ENCODE results near the gene SCAI.

Gene SCAI

DNA sequence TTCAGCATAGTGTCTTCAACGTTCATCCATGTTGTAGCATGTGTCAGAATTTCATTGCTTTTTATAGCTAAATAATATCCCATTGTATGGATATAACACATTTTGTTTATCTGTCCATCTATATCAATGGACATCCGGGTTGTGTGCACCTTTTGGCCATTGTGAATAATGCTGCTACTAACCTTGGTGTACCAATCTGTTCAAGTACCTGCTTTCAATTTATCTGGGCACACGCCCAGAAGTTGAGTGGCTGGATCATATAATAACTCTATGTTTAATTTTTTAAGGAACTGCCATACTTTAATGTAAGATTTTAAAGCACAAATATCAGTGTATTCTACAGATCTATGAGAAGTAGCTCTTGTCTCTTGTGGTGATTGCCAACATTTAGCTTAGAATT, 43.5 kb downstream of the SCAI start:
- no peak for TF ChIP-seq CREB1 (IDR thresholded peaks at IDR 0.05; ENCODE audit: low read depth)
- TF ChIP-seq YY1 (IDR thresholded peaks at IDR 0.05; ENCODE audit: low read depth) = no peak
- TF ChIP-seq, protein P1, sequence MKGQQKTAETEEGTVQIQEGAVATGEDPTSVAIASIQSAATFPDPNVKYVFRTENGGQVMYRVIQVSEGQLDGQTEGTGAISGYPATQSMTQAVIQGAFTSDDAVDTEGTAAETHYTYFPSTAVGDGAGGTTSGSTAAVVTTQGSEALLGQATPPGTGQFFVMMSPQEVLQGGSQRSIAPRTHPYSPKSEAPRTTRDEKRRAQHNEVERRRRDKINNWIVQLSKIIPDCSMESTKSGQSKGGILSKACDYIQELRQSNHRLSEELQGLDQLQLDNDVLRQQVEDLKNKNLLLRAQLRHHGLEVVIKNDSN (IDR thresholded peaks at IDR 0.05) = no peak
- TF ChIP-seq ZBTB7A (IDR thresholded peaks at IDR 0.05; ENCODE audit: low read depth) = no peak

DNA sequence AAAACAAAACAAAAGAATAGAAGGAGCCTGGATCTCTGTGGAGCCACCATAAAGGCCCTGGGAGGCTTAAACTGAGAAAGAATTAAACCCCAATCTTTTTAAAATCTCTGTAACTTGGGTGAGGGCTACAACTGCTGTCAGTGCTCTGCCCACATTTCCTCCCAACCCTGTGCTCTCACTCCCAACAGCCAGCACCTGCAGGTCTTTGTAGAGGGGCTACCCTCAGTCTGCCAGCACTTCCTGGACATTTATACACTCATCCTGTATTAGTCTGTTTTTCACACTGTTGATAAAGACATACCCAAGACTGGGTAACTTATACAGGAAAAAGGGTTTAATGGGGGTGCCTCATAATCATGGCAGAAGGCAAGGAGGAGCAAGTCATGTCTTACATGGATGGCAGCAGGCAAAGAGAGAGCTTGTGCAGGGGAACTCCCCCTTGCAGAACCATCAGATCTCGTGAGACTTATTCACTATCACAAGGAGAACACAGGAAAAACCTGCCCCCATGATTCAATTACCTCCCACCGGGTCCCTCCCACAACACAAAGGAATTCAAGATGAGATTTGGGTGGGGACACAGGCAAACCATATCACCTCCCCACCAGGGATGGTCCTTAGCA, 47.4 kb downstream of the SCAI start:
- TF ChIP-seq TEAD4 (IDR thresholded peaks at IDR 0.05) = no peak
- TF ChIP-seq FOXM1 (IDR thresholded peaks at IDR 0.05; ENCODE audit: borderline replicate concordance, low read depth) = no peak
- no peak for TF ChIP-seq TCF12 (IDR thresholded peaks at IDR 0.05; ENCODE audit: low read depth)
- no peak for TF ChIP-seq ZBTB7A (IDR thresholded peaks at IDR 0.05; ENCODE audit: low read depth)
- TF ChIP-seq, protein P2, sequence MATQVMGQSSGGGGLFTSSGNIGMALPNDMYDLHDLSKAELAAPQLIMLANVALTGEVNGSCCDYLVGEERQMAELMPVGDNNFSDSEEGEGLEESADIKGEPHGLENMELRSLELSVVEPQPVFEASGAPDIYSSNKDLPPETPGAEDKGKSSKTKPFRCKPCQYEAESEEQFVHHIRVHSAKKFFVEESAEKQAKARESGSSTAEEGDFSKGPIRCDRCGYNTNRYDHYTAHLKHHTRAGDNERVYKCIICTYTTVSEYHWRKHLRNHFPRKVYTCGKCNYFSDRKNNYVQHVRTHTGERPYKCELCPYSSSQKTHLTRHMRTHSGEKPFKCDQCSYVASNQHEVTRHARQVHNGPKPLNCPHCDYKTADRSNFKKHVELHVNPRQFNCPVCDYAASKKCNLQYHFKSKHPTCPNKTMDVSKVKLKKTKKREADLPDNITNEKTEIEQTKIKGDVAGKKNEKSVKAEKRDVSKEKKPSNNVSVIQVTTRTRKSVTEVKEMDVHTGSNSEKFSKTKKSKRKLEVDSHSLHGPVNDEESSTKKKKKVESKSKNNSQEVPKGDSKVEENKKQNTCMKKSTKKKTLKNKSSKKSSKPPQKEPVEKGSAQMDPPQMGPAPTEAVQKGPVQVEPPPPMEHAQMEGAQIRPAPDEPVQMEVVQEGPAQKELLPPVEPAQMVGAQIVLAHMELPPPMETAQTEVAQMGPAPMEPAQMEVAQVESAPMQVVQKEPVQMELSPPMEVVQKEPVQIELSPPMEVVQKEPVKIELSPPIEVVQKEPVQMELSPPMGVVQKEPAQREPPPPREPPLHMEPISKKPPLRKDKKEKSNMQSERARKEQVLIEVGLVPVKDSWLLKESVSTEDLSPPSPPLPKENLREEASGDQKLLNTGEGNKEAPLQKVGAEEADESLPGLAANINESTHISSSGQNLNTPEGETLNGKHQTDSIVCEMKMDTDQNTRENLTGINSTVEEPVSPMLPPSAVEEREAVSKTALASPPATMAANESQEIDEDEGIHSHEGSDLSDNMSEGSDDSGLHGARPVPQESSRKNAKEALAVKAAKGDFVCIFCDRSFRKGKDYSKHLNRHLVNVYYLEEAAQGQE (IDR thresholded peaks at IDR 0.05; ENCODE audit: low read depth) = no peak
- no peak for TF ChIP-seq EP300 (IDR thresholded peaks at IDR 0.05; ENCODE audit: borderline replicate concordance)
- no peak for TF ChIP-seq NFIC (IDR thresholded peaks at IDR 0.05)
- TF ChIP-seq, protein P1 (IDR thresholded peaks at IDR 0.05) = no peak
- TF ChIP-seq EGR1 (IDR thresholded peaks at IDR 0.05) = no peak
- TF ChIP-seq, protein P3, sequence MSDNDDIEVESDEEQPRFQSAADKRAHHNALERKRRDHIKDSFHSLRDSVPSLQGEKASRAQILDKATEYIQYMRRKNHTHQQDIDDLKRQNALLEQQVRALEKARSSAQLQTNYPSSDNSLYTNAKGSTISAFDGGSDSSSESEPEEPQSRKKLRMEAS (IDR thresholded peaks at IDR 0.05) = no peak
- TF ChIP-seq TAF1 (IDR thresholded peaks at IDR 0.05; ENCODE audit: low read depth) = no peak
- no peak for TF ChIP-seq RAD21 (IDR thresholded peaks at IDR 0.05; ENCODE audit: low read depth)
- TF ChIP-seq CEBPB (IDR thresholded peaks at IDR 0.05) = no peak
- no peak for TF ChIP-seq CREB1 (IDR thresholded peaks at IDR 0.05; ENCODE audit: low read depth)
- TF ChIP-seq YY1 (IDR thresholded peaks at IDR 0.05; ENCODE audit: low read depth) = no peak

DNA sequence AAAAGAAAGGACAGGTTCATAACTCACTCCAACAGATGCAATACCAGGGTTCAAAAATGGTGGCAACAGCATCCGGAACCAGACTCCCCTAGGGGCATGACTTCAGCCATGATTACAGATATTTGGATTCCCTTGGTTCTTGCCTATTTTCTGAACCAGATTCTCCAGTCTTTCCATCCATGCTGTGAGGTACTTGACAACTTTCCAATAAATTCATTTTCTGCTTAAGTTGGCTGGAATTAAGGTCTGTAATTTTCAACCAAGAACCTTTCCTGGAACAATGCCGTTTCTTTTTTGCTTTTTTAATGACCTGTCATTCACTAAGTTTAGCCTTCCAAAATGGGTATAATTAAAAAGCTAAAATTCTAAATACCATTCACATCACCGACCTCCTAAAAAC, 52.2 kb downstream of the SCAI start:
- TF ChIP-seq FOXM1 (IDR thresholded peaks at IDR 0.05; ENCODE audit: borderline replicate concordance, low read depth) (no peak), EGR1 (IDR thresholded peaks at IDR 0.05) (no peak), TEAD4 (IDR thresholded peaks at IDR 0.05) (no peak), RAD21 (IDR thresholded peaks at IDR 0.05; ENCODE audit: low read depth) (no peak), TCF12 (IDR thresholded peaks at IDR 0.05; ENCODE audit: low read depth) (no peak), NFIC (IDR thresholded peaks at IDR 0.05) (no peak), ZBTB7A (IDR thresholded peaks at IDR 0.05; ENCODE audit: low read depth) (no peak), CEBPB (IDR thresholded peaks at IDR 0.05) (no peak), TAF1 (IDR thresholded peaks at IDR 0.05; ENCODE audit: low read depth) (no peak), EP300 (IDR thresholded peaks at IDR 0.05; ENCODE audit: borderline replicate concordance) (no peak), YY1 (IDR thresholded peaks at IDR 0.05; ENCODE audit: low read depth) (no peak), CREB1 (IDR thresholded peaks at IDR 0.05; ENCODE audit: low read depth) (no peak)
- TF ChIP-seq, protein P3 (IDR thresholded peaks at IDR 0.05) = no peak
- TF ChIP-seq, protein P1 (IDR thresholded peaks at IDR 0.05) = no peak
- TF ChIP-seq, protein P2 (IDR thresholded peaks at IDR 0.05; ENCODE audit: low read depth) = no peak

DNA sequence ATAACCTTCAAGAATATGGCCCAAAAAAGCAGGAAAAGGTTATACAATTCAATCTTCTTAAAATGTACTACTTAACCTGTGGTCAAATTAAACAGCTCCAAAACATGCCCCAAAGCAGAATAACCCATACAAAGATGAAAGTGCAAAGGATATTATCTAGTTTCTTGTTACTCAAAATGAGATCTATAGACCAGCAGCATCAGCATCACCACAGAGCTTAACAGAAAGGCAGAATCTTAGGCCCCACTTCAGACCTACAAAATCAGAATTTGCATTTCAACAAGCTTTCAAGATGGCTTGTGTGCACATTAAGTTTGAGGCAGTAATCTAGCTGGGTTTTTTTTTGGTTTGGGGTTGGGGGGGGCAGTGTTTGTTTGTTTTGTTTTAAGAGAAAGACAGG, 54.0 kb downstream of the SCAI start:
- TF ChIP-seq FOXM1 (IDR thresholded peaks at IDR 0.05; ENCODE audit: borderline replicate concordance, low read depth) (no peak), NFIC (IDR thresholded peaks at IDR 0.05) (no peak), ZBTB7A (IDR thresholded peaks at IDR 0.05; ENCODE audit: low read depth) (no peak), TCF12 (IDR thresholded peaks at IDR 0.05; ENCODE audit: low read depth) (no peak), CEBPB (IDR thresholded peaks at IDR 0.05) (no peak), YY1 (IDR thresholded peaks at IDR 0.05; ENCODE audit: low read depth) (no peak), RAD21 (IDR thresholded peaks at IDR 0.05; ENCODE audit: low read depth) (no peak), TEAD4 (IDR thresholded peaks at IDR 0.05) (no peak), EP300 (IDR thresholded peaks at IDR 0.05; ENCODE audit: borderline replicate concordance) (no peak), EGR1 (IDR thresholded peaks at IDR 0.05) (no peak), TAF1 (IDR thresholded peaks at IDR 0.05; ENCODE audit: low read depth) (no peak), CREB1 (IDR thresholded peaks at IDR 0.05; ENCODE audit: low read depth) (no peak)
- TF ChIP-seq, protein P2 (IDR thresholded peaks at IDR 0.05; ENCODE audit: low read depth) = no peak
- TF ChIP-seq, protein P1 (IDR thresholded peaks at IDR 0.05) = no peak
- TF ChIP-seq, protein P3 (IDR thresholded peaks at IDR 0.05) = no peak

All from Ishikawa (cell line).